ENCODE results near the gene SLC22A5. TPM values are rescaled to one million over a fixed set of nuclear protein-coding genes. Genes with fewer than 3 reads are reported as not detected.

The SLC22A5 gene
- total and polyA plus RNA-seq, 10 of the 15 experiments (the other 5 are each of a cell fraction or from before 2014, with no cell fraction given), result 1.1 to 4.4 (median 2.3) TPM

GRCh38 chr5:132386644-132387286, 17.3 kb downstream of the SLC22A5 start (continued):
- TF ChIP-seq, protein P1, sequence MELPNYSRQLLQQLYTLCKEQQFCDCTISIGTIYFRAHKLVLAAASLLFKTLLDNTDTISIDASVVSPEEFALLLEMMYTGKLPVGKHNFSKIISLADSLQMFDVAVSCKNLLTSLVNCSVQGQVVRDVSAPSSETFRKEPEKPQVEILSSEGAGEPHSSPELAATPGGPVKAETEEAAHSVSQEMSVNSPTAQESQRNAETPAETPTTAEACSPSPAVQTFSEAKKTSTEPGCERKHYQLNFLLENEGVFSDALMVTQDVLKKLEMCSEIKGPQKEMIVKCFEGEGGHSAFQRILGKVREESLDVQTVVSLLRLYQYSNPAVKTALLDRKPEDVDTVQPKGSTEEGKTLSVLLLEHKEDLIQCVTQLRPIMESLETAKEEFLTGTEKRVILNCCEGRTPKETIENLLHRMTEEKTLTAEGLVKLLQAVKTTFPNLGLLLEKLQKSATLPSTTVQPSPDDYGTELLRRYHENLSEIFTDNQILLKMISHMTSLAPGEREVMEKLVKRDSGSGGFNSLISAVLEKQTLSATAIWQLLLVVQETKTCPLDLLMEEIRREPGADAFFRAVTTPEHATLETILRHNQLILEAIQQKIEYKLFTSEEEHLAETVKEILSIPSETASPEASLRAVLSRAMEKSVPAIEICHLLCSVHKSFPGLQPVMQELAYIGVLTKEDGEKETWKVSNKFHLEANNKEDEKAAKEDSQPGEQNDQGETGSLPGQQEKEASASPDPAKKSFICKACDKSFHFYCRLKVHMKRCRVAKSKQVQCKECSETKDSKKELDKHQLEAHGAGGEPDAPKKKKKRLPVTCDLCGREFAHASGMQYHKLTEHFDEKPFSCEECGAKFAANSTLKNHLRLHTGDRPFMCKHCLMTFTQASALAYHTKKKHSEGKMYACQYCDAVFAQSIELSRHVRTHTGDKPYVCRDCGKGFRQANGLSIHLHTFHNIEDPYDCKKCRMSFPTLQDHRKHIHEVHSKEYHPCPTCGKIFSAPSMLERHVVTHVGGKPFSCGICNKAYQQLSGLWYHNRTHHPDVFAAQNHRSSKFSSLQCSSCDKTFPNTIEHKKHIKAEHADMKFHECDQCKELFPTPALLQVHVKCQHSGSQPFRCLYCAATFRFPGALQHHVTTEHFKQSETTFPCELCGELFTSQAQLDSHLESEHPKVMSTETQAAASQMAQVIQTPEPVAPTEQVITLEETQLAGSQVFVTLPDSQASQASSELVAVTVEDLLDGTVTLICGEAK (IDR thresholded peaks at IDR 0.05; ENCODE audit: borderline replicate concordance), result no peak
- TF ChIP-seq SMAD1 (IDR thresholded peaks at IDR 0.05; ENCODE audit: low read depth, partially characterized antibody) (no peak), ZBED1 (IDR thresholded peaks at IDR 0.05; ENCODE audit: borderline replicate concordance) (no peak), FOXK2 (IDR thresholded peaks at IDR 0.05) (no peak), NR2C2 (IDR thresholded peaks at IDR 0.05; ENCODE audit: borderline replicate concordance, control insufficient read depth, insufficient read length, low read depth) (no peak), ZNF274 (IDR thresholded peaks at IDR 0.05; ENCODE audit: insufficient read depth, insufficient read length) (no peak)

DNA sequence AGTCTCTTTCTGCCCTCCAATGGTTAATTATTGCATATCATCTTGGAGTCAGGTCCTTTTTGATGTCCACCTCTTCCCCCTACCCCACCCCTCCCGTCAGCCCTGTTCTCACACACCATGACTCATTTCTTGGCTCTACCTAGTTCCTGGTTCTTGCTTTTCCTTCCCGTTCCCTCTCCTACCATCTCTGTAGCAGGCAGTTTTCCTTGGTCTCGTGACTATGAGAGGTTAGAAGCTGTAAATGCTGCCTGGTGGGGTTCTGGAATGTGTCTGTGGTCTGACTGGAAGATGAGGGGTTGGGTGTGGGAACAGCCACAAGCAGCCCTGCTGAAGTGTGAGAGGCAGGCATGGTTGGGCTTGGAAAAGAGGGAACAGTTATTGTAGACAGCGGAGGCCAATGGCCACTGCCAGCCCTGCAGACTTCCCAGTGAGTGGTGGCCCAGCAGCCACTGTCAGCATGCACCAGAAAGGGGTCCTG, 18.2 kb downstream of the SLC22A5 start:
- FAIRE-seq (no peak), DNase-seq (ENCODE audit: low read depth, low spot score) (no peak), ATAC-seq (peak; percentile 22)
- Histone ChIP-seq H3K79me2 (ENCODE audit: control insufficient read depth, insufficient read depth, low read length) (no peaks in the 10 kb centered on the region), H3K4me3 (no peak overlapping the region), H4K20me1 (ENCODE audit: control insufficient read depth, insufficient read depth) (no peaks in the 10 kb centered on the region), H3K4me1 (ENCODE audit: control insufficient read depth, insufficient read depth, low read length) (peaks cover 20% of the 10 kb centered on the region), H3K27ac (ENCODE audit: control insufficient read depth, insufficient read depth) (no peak overlapping the region), H2AFZ (ENCODE audit: control insufficient read depth, low read depth, low read length) (peak overlapping the region; percentile 59; the same call in 1 of the 2 replicates), H3K36me3 (ENCODE audit: control insufficient read depth in 2 of 2, insufficient read depth in 2 of 2, low read length in 1 of 2) (no peaks in the 10 kb centered on the region; a peak in 1 of 4 replicates), H3K9me3 (replicated peaks; ENCODE audit: control insufficient read depth, insufficient read depth, low read length) (no peaks in the 10 kb centered on the region), H3K4me2 (ENCODE audit: control insufficient read depth, insufficient read depth) (peak overlapping the region; percentile 46), H3K27me3 (replicated peaks in 1 of 2; ENCODE audit: control insufficient read depth in 2 of 2, insufficient read depth in 2 of 2, low read length in 1 of 2) (no peaks in the 10 kb centered on the region), H3K9ac (ENCODE audit: control insufficient read depth, insufficient read depth, low read length) (no peak overlapping the region)
- BruUV-seq (replicated peaks), result no TSS peak
- ChIA-PET RAD21 (ENCODE audit: unreplicated experiment) (interaction anchor here (0.6 to 7.3 kb wide), 21 partner anchors 8 to 523 kb away, joined by 3 to 279 read pairs (median 5); partner anchors contain the start of gene IRF1), POLR2A (interaction anchor here (0.7 to 3.7 kb wide), 7 partner anchors 8 to 501 kb away, joined by 3 to 15 read pairs (median 4); partner anchors contain the start of gene IRF1), SMC1A (ENCODE audit: uncharacterized antibody, unreplicated experiment) (interaction anchor here (1.1 to 16.0 kb wide), 25 partner anchors 12 to 251 kb away, joined by 3 to 340 read pairs (median 9); partner anchors contain the start of genes IRF1 and SLC22A5), CTCF (interaction anchor here (0.5 to 22.4 kb wide), 21 partner anchors 8 to 932 kb away, joined by 3 to 481 read pairs (median 11); partner anchors contain the start of gene IRF1)
- intact Hi-C loops (cut with micrococcal nuclease; ENCODE audit: unreplicated experiment) (loop anchor here (2.0 to 10.0 kb wide), 4 partner anchors 23 to 207 kb away; no protein-coding TSS in a partner anchor), in situ Hi-C loops (cut with MboI) (loop anchor here (5.0 to 10.0 kb wide), 3 partner anchors 107 to 495 kb away; partner anchors contain the start of gene IRF1)
- WGBS (ENCODE audit: insufficient coverage, insufficient replicate concordance, low lambda C conversion rate, missing lambda C conversion rate), result 67% methylated on average over 4 of the region's 4 CpGs
- TF ChIP-seq RELB (IDR thresholded peaks at IDR 0.05; ENCODE audit: low read depth) (0 out of 2 replicates have a peak, but pooled peaks have one; percentile 26), CUX1 (IDR thresholded peaks at IDR 0.05; ENCODE audit: insufficient replicate concordance, low read depth, low read length) (no peak), IKZF2 (IDR thresholded peaks at IDR 0.05) (peak; percentile 59 to 63; a peak in 3 of 4 replicates)

Measured in GM12878 (cell line).